HG03025 (cell line): Measurements from ENCODE around the gene STRIP2.
"Not testable (repeated sequence)": the region's sequence is repeated elsewhere in the genome, so short reads cannot be mapped to it uniquely, and the experiment has no call there.

Experiments used
- ATAC-seq: cut with Tn5 transposase; IDR thresholded peaks from one replicate; pipeline ENCODE4 v1.9.1; 2021; ENCODE audit warnings: mild to moderate bottlenecking, moderate library complexity; ENCODE audit not compliant: unreplicated experiment, low FRiP score

Gene STRIP2

DNA sequence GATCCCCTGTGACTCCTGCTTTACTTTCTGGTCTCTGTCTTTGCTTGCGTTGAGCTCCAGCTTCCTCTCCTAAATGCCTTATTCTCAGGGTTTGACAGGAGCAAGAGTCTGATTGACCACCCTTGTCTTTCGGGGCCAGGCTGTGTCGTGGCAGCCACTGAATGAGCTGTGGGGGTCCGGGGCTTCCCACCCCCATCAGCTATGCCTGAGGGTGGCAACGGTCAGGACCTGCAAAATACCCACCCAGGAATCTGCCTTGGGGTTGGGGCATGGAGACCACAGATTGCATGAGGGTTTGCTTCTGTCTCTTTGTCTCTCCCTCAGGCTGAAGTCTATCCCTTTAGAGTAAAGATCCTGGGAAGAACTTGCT, 88.7 kb downstream of the STRIP2 start:
- ATAC-seq = no peak

- ATAC-seq = no peak
Observed at GRCh38 chr7:129523924-129524323, 89.7 kb downstream of the STRIP2 start.

GRCh38 chr7:129524405-129524804, 90.2 kb downstream of the STRIP2 start:
- ATAC-seq = not testable (repeated sequence)

DNA sequence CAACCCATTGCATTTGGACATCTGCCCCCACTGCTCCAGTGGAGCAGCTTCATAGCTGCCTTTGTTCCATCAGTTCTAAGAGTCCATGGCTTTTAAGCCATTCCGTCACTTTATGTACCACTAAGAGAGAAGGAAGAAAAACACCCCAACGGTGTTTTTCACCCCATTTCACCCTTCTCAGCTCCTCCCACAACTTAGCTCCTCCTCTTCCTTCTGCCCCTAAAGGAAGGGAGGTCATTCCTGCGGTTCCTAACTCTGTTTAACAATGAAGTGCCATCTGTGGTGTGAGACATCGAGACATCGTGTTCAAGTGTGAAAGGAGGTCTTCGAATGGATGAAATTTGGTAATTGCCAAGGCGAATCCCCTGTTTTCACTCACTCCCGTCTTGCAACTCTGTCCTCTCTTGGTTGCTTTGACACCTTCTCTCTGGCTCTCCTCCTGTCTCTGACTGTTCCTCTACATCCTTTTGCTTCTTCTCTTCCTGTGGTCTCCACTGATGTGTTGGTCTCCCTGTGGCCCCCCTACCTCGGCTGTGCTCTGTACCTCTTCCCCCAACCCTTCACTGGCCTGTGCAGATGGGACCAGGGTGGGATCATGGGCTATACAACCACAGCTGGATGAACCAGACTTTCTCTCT, 91.1 kb downstream of the STRIP2 start:
- no peak for ATAC-seq

GRCh38 chr7:129529643-129530042, 95.4 kb downstream of the STRIP2 start:
- no peak for ATAC-seq

- no peak for ATAC-seq
Observed at GRCh38 chr7:129530795-129531391, 96.7 kb downstream of the STRIP2 start.

GRCh38 chr7:129531721-129532120, 97.5 kb downstream of the STRIP2 start:
- no peak for ATAC-seq

GRCh38 chr7:129532375-129532774, 98.1 kb downstream of the STRIP2 start:
- no peak for ATAC-seq

GRCh38 chr7:129534558-129535274, 100.5 kb downstream of the STRIP2 start:
- ATAC-seq = not testable (repeated sequence)

DNA sequence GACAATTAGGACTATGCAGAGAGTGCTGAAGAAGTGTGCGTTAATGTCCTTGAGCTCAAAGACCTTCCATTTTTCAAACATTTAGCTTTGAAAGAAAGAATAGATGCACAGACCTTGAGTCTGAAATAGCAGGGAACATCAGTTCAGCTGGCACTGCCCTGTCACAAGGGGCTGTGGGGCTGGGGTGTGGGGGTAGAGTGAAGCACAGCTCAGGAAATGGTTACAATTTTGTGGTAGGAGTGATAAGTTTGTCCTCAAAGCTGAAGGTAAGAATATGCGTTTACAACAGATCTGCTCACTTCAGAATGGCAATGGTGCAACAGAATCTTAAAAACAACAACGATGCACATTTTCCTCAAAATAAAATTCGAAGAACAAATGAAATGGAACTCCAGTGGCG, 101.7 kb downstream of the STRIP2 start:
- ATAC-seq = no peak

- ATAC-seq = no peak
Observed at GRCh38 chr7:129536323-129536722, 102.1 kb downstream of the STRIP2 start.
